Breast epithelium (tissue), 3 donors: ENCODE measurements around the gene ARFIP1.

Source experiments
- POLR2AphosphoS5 ChIP-seq, 3 donors: sonication (generic); formaldehyde crosslinking; IDR thresholded peaks; one replicate each; pipeline ENCODE4 v1.6.1; 2017; ENCODE audit warnings: antibody characterized with exemption in 3 of 3
- TF ChIP-seq, protein P1 (sequence below), 3 donors: fragments of 450-650 bp; IDR thresholded peaks; one replicate each; pipeline ENCODE4 v1.5.1; 2016 to 2017; ENCODE audit warnings: antibody characterized with exemption in 3 of 3, mild to moderate bottlenecking in 3 of 3, moderate library complexity in 3 of 3

DNA sequence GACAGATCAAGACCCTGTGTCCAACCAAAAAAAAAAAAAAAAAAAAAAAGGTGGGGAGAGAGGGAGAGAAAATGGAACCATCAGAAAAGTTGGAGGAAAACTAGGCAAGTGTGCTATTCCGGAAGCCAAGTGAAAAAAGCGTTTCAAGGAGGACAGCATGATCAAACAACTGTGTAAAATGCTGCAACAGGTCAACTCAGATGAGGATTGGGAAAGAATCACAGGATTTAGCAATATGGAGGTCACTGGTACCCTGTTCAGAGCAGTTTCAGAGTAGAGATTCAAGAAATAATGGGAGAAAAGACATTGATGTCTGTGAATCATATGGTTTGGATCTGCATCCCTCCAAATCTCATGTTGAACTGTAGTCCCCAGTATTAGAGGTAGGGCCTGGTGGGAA, 47.8 kb upstream of the ARFIP1 start:
- TF ChIP-seq, protein P1, sequence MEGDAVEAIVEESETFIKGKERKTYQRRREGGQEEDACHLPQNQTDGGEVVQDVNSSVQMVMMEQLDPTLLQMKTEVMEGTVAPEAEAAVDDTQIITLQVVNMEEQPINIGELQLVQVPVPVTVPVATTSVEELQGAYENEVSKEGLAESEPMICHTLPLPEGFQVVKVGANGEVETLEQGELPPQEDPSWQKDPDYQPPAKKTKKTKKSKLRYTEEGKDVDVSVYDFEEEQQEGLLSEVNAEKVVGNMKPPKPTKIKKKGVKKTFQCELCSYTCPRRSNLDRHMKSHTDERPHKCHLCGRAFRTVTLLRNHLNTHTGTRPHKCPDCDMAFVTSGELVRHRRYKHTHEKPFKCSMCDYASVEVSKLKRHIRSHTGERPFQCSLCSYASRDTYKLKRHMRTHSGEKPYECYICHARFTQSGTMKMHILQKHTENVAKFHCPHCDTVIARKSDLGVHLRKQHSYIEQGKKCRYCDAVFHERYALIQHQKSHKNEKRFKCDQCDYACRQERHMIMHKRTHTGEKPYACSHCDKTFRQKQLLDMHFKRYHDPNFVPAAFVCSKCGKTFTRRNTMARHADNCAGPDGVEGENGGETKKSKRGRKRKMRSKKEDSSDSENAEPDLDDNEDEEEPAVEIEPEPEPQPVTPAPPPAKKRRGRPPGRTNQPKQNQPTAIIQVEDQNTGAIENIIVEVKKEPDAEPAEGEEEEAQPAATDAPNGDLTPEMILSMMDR (IDR thresholded peaks at IDR 0.05) = no peak
- TF ChIP-seq POLR2AphosphoS5 (IDR thresholded peaks at IDR 0.05) = no peak
